Upper lobe of left lung (tissue), 6 donors: ENCODE measurements around the gene OSBPL8. TPM values are rescaled to one million over a fixed set of nuclear protein-coding genes. Genes with fewer than 3 reads are reported as not detected.

ENCODE experiments used
- ATAC-seq, 2 donors: fragments of 200-7000 bp; cut with Tn5 transposase; one replicate each; pipeline ENCODE4 v1.9.1; 2022; ENCODE audit warnings: mild to moderate bottlenecking in 2 of 2, moderate library complexity in 2 of 2; ENCODE audit not compliant: low FRiP score in 2 of 2
- DNase-seq, 2 donors: peaks; one replicate each; pipeline ENCODE4 v3.0.0-alpha.2; 2019 to 2020
- H3K27ac ChIP-seq, 4 donors: fragments of 200-600 bp; sonication (generic); one replicate each; pipeline ENCODE4 v1.5.1; 2016 to 2019
- H3K27me3 ChIP-seq, 4 donors: fragments of 200-600 bp; sonication (generic); one replicate each; pipeline ENCODE4 v1.5.1; 2017 to 2019
- H3K36me3 ChIP-seq, 4 donors: fragments of 200-600 bp; sonication (generic); one replicate each; pipeline ENCODE4 v1.5.1; 2016 to 2019
- H3K4me1 ChIP-seq, 4 donors: fragments of 200-600 bp; sonication (generic); one replicate each; pipeline ENCODE4 v1.5.1; 2018 to 2019
- H3K4me3 ChIP-seq, 4 donors: fragments of 200-600 bp; sonication (generic); one replicate each; pipeline ENCODE4 v1.5.1; 2017 to 2019; ENCODE audit warnings: mild to moderate bottlenecking in 2 of 4, moderate library complexity in 1 of 4
- H3K9me3 ChIP-seq, 4 donors: fragments of 200-600 bp; sonication (generic); one replicate each; pipeline ENCODE4 v1.5.1; 2018 to 2019
- CTCF ChIP-seq, 6 experiments: fragments of 450-650 bp in 4 of 6; fragments of 200-600 bp in 2 of 6; sonication (generic) in 2 of 6; IDR thresholded peaks; one replicate each; pipeline ENCODE4 v1.5.1; 2016 to 2019; ENCODE audit warnings: antibody characterized with exemption in 6 of 6
- EP300 ChIP-seq, 4 donors: sonication (generic); formaldehyde crosslinking; IDR thresholded peaks; one replicate each; pipeline ENCODE4 v1.5.1; 2017; ENCODE audit warnings: antibody characterized with exemption in 4 of 4, control low read depth in 2 of 4
- POLR2A ChIP-seq, 4 donors: fragments of 450-650 bp; IDR thresholded peaks; one replicate each; pipeline ENCODE4 v1.5.1; 2016 to 2017; ENCODE audit warnings: antibody characterized with exemption in 4 of 4, mild to moderate bottlenecking in 2 of 4
- POLR2AphosphoS5 ChIP-seq, 2 donors: sonication (generic); formaldehyde crosslinking; IDR thresholded peaks; one replicate each; pipeline ENCODE4 v1.5.1; 2017; ENCODE audit warnings: antibody characterized with exemption in 2 of 2
- WGBS, 2 donors: methylation state at CpG; one replicate each; pipeline ENCODE4 v1.1.5; 2017 to 2018; 5-methylcytosine and 5-hydroxymethylcytosine counted together
- total RNA-seq, 6 donors: library from RNA; depleted of rRNA in 4 of 6; stranded (reverse); fragments of >200 nt in 4 of 6; gene quantifications; one replicate each; pipeline versions ENCODE4 v1.1.0 to v1.2.1, GENCODE V29; 2016 to 2021
- donor health status: DM: no; HTN: no; CAD: no; lungs with moderate emphysema.
- donor health status: DM: no; HTN: yes; CAD: no; lungs with severe emphysema.

Gene OSBPL8
- total RNA-seq, 6 donors from 2014 or later = 35.6 to 103 (median 73.3) TPM

GRCh38 chr12:76345569-76345968, 214.0 kb downstream of the OSBPL8 start:
- DNase-seq (no peak), ATAC-seq (no peak)
- Histone ChIP-seq H3K27me3 (no peaks in the 10 kb centered on the region), H3K4me3 (no peak overlapping the region), H3K27ac (peak overlapping the region in 3 of 4 donors; percentile 2 to 92 (median 32)), H3K36me3 (no peaks in the 10 kb centered on the region), H3K4me1 (peaks cover 11 to 32% (median 23%) of the 10 kb centered on the region in 4 donors), H3K9me3 (no peaks in the 10 kb centered on the region)
- WGBS, 2 donors = 88 to 93% methylated on average over 1 of the region's 1 CpG
- no peak for TF ChIP-seq EP300 (IDR thresholded peaks at IDR 0.05)
- no peak for TF ChIP-seq POLR2AphosphoS5 (IDR thresholded peaks at IDR 0.05)
- no peak for TF ChIP-seq POLR2A (IDR thresholded peaks at IDR 0.05)
- TF ChIP-seq CTCF (IDR thresholded peaks at IDR 0.05) = no peak

GRCh38 chr12:76341436-76342030, 218.0 kb downstream of the OSBPL8 start:
- 89 to 90% methylated on average over 5 of the region's 5 CpGs for WGBS, 2 donors
- ATAC-seq = no peak
- TF ChIP-seq CTCF (IDR thresholded peaks at IDR 0.05) (no peak), EP300 (IDR thresholded peaks at IDR 0.05) (no peak), POLR2AphosphoS5 (IDR thresholded peaks at IDR 0.05) (no peak), POLR2A (IDR thresholded peaks at IDR 0.05) (no peak)
- Histone ChIP-seq H3K9me3 (no peaks in the 10 kb centered on the region), H3K27ac (no peak overlapping the region), H3K27me3 (no peaks in the 10 kb centered on the region), H3K4me3 (no peak overlapping the region), H3K4me1 (peaks cover 0 to 12% (median 8%) of the 10 kb centered on the region in 4 donors), H3K36me3 (no peaks in the 10 kb centered on the region)
- DNase-seq = no peak

DNA sequence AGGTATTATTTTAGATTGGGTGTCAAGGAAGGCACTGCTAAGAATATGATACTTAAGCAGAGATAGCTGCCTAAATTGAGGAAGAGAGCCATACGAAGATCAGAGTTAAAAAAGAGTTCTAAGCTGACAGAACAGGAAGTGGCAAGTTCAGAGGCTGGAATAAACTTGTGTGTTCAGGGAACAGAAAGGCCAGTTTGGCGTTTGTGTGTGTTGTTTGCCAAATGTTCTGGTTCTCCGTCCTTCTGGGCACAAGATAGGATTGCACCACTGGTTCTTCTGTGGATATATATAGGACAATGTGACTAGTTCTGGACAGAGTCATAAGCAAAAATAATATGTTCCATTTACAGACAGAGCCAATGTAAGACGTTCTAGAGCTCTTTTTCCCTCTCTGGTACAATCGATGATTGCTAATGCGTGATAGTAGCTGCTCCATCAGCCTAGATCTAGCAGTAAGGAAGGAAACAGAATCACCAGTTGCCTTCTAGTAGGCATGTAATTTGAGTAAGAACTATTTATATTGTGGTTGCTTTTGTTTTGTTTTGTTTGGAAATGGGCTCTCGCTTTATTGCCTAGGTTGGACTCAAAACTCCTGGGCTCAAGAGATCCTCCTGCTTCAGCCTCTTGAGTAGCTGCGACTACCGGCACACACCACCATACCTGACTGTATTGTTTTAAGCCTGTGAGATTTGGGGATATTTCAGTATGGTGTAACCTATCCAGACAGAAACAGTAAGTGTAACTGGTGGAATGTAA, 218.7 kb downstream of the OSBPL8 start:
- H3K36me3 ChIP-seq = no peaks in the 10 kb centered on the region
- H3K27me3 ChIP-seq = no peaks in the 10 kb centered on the region
- WGBS, 2 donors = 78 to 84% methylated on average over 9 of the region's 9 CpGs
- ATAC-seq = peak in 1 of 2 donors; percentile 38
- DNase-seq = no peak
- no peak overlapping the region for H3K27ac ChIP-seq
- H3K4me3 ChIP-seq = no peak overlapping the region
- TF ChIP-seq EP300 (IDR thresholded peaks at IDR 0.05) (no peak), CTCF (IDR thresholded peaks at IDR 0.05) (no peak), POLR2AphosphoS5 (IDR thresholded peaks at IDR 0.05) (no peak), POLR2A (IDR thresholded peaks at IDR 0.05) (no peak)
- no peaks in the 10 kb centered on the region for H3K9me3 ChIP-seq
- H3K4me1 ChIP-seq = peaks cover 0 to 9% (median 5%) of the 10 kb centered on the region in 4 donors

- 89 to 93% methylated on average over 3 of the region's 3 CpGs for WGBS, 2 donors
These were observed 222.0 kb downstream of the OSBPL8 start for GRCh38 chr12:76337583-76337982.

More at GRCh38 chr12:76337583-76337982, 222.0 kb downstream of the OSBPL8 start:
- ATAC-seq (no peak), DNase-seq (no peak)
- Histone ChIP-seq H3K36me3 (no peaks in the 10 kb centered on the region), H3K4me1 (no peaks in the 10 kb centered on the region), H3K9me3 (no peaks in the 10 kb centered on the region), H3K27me3 (no peaks in the 10 kb centered on the region), H3K4me3 (no peak overlapping the region), H3K27ac (no peak overlapping the region)
- TF ChIP-seq EP300 (IDR thresholded peaks at IDR 0.05) (no peak), POLR2A (IDR thresholded peaks at IDR 0.05) (no peak), POLR2AphosphoS5 (IDR thresholded peaks at IDR 0.05) (no peak), CTCF (IDR thresholded peaks at IDR 0.05) (no peak)
